GM10847 (cell line): ENCODE measurements around the gene ZBTB34.

Experiments
- POLR2A ChIP-seq: IDR thresholded peaks from 2 replicates; pipeline ENCODE4 v1.6.1; 2011; ENCODE audit not compliant: insufficient read length; ENCODE audit errors: extremely low read depth

ZBTB34 gene

DNA sequence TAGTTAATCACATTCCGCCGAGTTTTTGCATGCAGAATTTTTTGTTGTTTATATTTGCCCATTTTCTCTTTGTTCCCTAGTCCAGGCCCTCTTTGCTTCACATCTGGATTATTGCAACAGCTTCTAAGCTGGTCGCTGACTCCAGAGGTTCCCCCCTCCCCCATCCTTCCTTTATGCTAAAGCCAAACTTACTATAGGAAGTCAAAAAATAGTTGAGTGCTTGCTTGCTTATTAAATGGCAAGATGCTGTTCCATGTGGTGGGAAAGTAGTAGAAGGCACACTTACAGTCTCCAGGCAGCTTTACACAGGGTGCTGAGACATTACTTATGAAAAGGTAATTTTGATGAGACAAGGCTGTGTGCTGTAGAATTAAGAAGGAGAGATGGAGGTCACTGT, 1.3 kb downstream of the ZBTB34 start:
- no peak for TF ChIP-seq POLR2A

DNA sequence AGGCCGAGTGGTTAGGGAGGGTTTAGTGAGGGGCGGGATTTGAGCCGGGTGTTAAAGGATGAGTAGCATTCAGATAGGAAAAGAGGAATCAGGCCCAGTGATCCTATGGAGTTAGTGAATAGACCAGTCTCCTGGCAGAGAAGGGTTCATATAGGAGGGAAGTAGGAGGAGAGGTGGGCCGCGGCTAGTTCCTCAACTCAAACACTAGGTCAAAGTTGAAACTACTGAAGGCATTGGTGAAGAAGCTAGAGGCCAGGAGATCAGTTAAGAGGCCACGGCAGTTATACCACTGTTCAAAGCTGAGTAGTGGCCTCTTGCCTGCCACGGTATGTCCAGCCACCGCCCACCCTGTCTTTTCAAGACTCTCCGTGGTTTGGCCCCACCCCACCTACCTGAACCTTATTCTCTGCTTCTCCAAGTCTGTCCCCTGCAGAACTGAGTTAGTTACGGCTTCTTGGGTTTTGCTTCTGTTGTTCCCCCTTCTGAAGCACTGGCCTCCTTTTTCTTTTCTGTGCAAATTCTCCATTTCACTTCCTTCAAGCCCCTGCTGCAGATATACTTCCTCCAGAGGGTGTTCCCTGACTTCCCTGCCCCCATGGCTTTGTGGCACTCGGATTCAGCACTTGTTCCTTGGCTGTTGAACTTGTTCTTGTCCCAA, 1.8 kb downstream of the ZBTB34 start:
- no peak for TF ChIP-seq POLR2A

- no peak for TF ChIP-seq POLR2A
Measured at GRCh38 chr9:126864771-126865170, 4.3 kb downstream of the ZBTB34 start.

DNA sequence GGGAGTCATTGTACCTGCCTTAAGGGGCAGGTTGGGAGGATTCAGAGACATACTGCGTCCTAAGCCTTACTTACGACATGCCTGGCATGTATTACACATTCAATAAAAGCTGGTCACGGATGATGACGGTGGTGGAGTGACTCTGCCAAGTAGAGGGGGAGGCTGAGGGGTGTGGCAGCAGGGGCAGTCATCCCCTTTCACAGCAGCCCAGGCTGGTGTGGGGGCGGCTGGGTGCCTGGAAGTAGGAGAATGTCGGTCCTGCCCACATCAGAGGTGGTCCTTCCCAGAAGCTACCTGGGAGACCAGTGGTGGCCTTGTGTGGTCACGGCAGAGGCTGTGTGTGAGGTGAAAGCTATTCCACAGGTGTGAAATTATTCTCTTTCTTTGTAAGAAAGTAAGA, 8.9 kb downstream of the ZBTB34 start:
- TF ChIP-seq POLR2A, result no peak

DNA sequence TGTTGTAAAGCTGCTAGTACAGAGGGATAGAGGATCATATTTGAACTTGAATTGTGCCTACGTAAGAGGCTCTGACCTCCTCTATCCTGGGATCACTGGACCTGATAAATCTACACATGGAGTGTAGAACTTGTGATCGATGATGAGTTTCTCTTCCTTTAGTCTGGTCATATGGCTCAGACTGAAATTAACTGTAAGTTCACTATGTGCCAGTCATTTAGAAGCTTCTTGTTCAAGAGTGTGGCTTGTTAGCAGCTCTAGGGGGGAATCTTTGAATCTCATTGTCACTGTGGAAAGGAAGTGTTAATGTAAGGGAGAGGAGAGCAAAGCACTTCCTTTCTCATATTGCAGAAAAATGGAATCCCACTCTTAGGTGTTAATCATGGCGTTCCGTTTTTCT, 12.1 kb downstream of the ZBTB34 start:
- TF ChIP-seq POLR2A, result no peak

DNA sequence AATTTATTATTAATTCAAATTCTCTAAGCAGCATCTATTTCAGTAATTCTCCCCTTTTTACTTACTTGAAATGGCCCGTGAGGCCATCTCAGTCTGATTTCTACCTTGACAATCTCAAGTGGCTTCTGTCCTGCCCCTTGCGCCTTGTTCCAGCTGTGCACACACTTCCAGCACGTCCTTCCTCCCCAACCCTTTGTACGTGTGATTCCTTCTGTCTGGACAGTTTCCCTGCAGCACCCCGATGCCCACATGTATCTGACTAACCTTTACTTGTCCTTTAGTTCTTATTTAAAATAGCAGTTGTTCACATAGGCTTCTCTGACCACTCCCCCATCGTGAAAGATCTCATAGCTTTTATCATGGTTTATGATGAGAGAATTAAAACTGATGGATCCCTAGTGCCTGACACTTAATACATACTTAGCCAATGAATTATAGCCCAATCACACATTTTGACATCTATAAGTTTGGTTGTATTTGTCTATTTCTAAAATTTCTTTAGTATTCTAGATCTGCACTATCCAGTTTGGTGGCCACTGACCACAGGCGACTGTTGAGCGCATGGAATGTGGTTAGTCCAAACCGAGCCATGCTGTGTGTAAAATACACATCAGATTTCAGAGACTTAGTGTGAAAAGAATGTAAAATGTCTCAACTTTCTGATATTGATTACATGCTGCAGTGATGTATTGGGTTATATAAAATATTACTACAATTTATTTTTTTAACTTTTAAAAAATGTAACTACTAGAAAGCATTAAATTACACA, 14.3 kb downstream of the ZBTB34 start:
- TF ChIP-seq POLR2A, result no peak

DNA sequence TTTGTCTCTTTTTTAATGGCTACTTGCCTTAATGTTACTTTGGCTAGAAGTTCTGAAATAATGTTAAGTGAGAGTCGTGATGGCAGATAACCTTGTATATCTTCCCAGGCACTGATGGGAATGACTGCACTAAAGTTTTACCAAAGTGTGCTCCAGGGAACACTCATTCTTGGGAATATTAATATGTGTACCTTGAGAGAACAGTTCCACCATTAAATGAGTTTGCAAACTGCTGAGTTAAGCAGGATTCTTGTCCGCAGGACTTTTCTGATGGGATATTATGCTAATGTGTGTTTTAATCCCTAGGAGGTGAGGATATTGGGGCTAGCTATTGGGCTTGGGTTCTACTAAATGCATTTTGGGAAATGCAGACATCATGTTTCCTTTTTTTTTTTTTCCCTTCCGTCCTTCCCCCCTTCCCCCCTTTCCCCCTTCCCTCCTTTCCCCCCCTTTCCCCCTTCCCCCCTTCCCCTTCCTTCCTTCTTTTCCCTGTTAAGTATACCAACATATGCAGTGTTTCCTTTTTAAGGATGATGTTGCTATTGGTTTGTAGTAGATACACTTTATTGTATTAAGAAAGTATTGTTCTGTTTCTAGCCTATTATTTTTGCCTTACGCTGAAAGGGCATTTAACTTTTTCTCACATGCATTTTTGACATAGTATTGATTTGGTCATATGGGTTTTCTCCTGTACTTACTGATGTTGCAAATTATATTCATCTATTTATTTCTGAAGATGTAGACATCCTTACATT, 15.5 kb downstream of the ZBTB34 start:
- no peak for TF ChIP-seq POLR2A

DNA sequence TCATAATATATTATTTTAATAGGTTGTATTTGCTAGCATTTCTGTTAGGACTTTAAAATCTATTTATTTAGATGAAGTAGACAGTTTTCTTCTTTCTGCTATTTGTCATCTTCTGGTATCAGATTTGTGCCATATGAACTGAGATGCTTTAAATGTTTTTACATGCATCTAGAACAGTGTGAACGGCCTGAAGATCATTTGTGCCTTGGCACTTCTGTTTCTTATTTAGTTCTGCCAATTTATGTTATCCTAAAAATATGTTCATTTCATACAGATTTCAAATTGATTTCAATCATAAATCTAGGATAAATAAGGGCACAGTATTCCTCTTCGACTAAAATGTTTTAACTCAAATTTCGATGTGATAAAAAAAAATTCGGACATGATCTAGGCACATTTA, 16.1 kb downstream of the ZBTB34 start:
- TF ChIP-seq POLR2A, result no peak

GRCh38 chr9:126877418-126877817, 17.0 kb downstream of the ZBTB34 start:
- TF ChIP-seq POLR2A, result no peak

GRCh38 chr9:126879288-126879687, 18.8 kb downstream of the ZBTB34 start:
- TF ChIP-seq POLR2A, result no peak

- TF ChIP-seq POLR2A, result no peak
Measured at GRCh38 chr9:126880226-126880946, 19.9 kb downstream of the ZBTB34 start.

DNA sequence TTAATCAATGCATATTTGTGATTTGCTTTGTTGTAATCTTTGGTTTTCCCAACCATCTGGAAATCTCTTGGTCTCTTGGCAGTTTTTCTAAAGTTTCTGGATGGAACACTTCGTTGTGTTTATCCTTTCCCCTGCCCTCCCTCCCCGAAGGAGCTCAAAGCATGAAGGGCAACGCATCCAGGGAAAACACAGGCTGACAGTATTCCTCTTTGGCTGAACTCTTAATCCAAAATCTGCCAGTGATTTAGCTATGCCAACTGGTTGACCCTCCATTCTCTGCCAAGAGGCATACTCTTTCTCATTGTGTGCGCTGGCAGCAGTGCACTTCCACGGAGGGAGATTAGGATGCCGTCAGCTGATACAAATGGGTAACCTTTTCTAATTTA, 20.5 kb downstream of the ZBTB34 start:
- TF ChIP-seq POLR2A, result no peak

- no peak for TF ChIP-seq POLR2A
Measured at GRCh38 chr9:126882746-126883145, 22.3 kb downstream of the ZBTB34 start.

GRCh38 chr9:126883636-126884035, 23.2 kb downstream of the ZBTB34 start:
- no peak for TF ChIP-seq POLR2A

DNA sequence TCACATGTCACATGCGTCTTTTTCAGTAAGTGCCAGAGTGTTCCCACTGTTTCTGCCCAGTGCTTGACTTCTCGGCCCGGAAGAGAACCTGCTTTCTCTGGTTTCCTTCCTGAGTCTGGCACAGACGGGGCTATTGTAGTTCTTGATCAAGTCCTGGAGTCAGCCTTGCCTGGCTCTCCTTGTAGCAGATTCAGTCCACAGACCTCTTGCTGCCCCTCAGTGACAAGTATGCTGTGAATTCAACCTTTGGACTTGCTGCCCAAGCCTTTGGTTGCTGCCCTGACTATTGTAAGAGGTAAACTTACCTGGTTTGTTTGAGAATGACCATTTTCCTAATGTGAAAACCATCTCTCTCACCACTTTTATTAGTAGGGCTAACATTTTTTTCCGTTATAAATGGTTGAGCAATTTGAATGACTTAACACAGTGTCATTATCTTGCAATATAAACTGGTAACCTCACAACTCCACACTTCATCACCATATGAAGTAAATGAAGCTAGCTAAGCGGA, 24.7 kb downstream of the ZBTB34 start:
- no peak for TF ChIP-seq POLR2A
